ENCODE data around the gene BICRA. TPM values are rescaled to one million over a fixed set of nuclear protein-coding genes. Genes with fewer than 3 reads are reported as not detected.

BICRA gene
- total and polyA plus RNA-seq, 9 of the 15 experiments (the other 6 are each of a cell fraction or from before 2014, with no cell fraction given) = 0.01 to 8.8 (median 1.2) TPM

DNA sequence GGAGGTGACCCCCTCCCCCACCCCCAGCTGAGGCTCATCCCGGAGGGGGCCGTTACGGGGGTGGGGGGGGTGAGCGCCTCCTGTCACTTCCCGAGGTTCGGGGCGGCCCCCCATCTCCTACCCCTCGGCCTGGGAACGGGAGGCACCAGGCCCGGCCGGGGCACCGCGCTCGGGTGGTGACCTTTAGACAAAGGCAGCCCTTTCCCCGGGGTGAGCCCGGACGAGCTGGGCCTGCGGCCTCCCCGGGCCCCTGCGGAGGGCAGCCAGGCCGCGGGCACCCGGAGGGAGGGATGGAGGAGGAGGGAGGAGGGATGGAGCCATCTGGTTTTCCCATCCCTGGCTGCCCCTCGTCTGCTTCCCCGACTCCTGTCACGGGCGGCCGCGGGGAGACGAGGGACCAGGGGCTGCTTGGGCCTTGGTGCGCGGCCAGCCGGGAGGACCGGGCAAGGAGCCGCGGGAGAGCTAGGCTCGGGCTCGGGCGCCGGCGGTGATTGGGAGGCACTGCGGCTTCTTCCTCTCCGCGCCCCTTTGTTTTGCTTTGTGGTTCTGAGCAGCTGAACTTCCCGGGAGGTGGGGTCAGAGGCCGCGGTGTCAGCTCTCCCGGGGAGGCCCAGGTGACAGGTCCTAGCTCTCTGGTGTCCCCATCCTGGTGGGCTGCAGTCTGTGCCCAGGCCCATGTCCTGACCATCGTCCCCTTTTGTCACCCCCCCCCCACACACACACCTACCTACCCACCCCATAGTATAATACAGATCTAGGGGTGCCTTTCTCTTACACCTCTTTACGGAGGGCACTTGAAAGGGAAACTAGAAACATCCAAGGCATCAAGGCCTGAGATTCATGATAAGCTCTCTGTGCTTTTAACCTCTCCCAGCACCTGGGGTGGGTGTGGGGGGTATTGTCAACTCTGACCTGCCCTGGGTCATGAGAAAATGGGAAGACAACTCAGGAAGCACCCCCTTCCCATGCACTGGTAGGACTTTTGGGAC is 1.3 kb downstream of the BICRA start (continued):
- 0 out of 2 replicates have a peak, but pooled peaks have one; percentile 28 for TF ChIP-seq KDM2B (CRISPR knock-in tag; IDR thresholded peaks at IDR 0.05)
- peak; percentile 23; the same call in 1 of the 2 replicates for TF ChIP-seq ZBTB7A (IDR thresholded peaks at IDR 0.05; ENCODE audit: borderline replicate concordance, control insufficient read depth, low read depth, low read length)
- no peak for TF ChIP-seq TBP (optimal IDR thresholded peaks at IDR 0.05; ENCODE audit: low read depth, low read length)
- TF ChIP-seq YY1 (IDR thresholded peaks at IDR 0.05; ENCODE audit: borderline replicate concordance in 1 of 3, control insufficient read depth in 1 of 3, extremely low read depth in 1 of 3, insufficient read depth in 3 of 3, insufficient read length in 1 of 3, insufficient replicate concordance in 2 of 3, low read depth in 1 of 3, low read length in 2 of 3) = no peak
- 0 out of 4 replicates have a peak, but pooled peaks of 1 of the 2 experiments have one; percentile 7 for TF ChIP-seq KDM1A (IDR thresholded peaks at IDR 0.05)
- TF ChIP-seq FOXA1 (IDR thresholded peaks at IDR 0.05; ENCODE audit: borderline replicate concordance) = no peak

DNA sequence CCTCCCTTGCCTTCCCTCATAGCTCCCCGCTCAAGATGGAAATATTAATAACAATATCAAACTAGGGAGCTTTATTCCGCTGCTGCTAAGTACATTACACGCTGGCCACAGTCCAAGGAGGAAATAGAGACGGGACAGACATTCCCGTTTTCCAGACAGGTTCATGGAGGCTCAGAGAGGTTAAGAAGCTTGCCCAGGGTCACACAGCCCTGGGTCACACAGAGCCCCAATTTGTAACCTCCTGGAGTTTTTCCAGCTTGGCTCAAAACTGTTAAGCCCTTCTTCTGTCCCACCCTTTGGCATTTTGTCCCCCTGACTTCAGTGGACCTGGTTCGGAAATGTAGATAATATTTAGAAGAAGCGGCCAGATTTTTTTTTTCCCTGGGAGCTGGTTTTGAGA is 2.0 kb downstream of the BICRA start:
- intact Hi-C loops (cut with micrococcal nuclease) (no loop called here), in situ Hi-C loops (cut with MboI) (no loop called here)
- FAIRE-seq (peak; percentile 46), ATAC-seq (no peak), DNase-seq (ENCODE audit: extremely low read depth in 1 of 4, low spot score in 3 of 4) (no peak)
- Histone ChIP-seq H3K4me2 (ENCODE audit: insufficient read depth, low read length) (no peak overlapping the region), H3K9me3 (replicated peaks; ENCODE audit: control insufficient read depth, insufficient read depth, low read depth, low read length) (no peaks in the 10 kb centered on the region), H4K20me1 (replicated peaks; ENCODE audit: control insufficient read depth, insufficient read depth, low read length) (peaks cover 33% of the 10 kb centered on the region), H3K4me1 (replicated peaks in 1 of 2; ENCODE audit: control insufficient read depth in 2 of 2, insufficient read depth in 2 of 2, low read length in 2 of 2) (peaks cover 3 to 28% of the 10 kb centered on the region in 2 experiments; a peak in 3 of 5 replicates), H3K36me3 (ENCODE audit: control insufficient read depth, insufficient read depth, low read length) (no peaks in the 10 kb centered on the region; the same call in 2 of the 3 replicates), H3K9ac (ENCODE audit: insufficient read depth in 1 of 2, low read depth in 2 of 2, low read length in 2 of 2) (no peak overlapping the region), H3K4me3 (no peak overlapping the region), H2AFZ (ENCODE audit: low read depth, low read length) (no peak overlapping the region), H3K27ac (ENCODE audit: extremely low read depth, low read depth, low read length) (no peak overlapping the region), H3K79me2 (ENCODE audit: control insufficient read depth, insufficient read depth, low read length) (peaks cover 72% of the 10 kb centered on the region), H3K9me1 (ENCODE audit: control insufficient read depth, insufficient read depth, low read length) (no peaks in the 10 kb centered on the region), H3K27me3 (ENCODE audit: control insufficient read depth in 2 of 2, insufficient read depth in 2 of 2, low read length in 2 of 2) (no peaks in the 10 kb centered on the region)
- CTCF ChIA-PET (ENCODE audit: low intra/inter-chr PET ratio) = no interaction called here
- POLR2A ChIA-PET = interaction anchor here (1.0 to 1.6 kb wide), 6 partner anchors 9 to 37 kb away, joined by 4 to 5 read pairs (median 4); no protein-coding TSS in a partner anchor
- BruUV-seq (replicated peaks) = no TSS peak
- WGBS (ENCODE audit: insufficient coverage, low coverage, missing lambda C conversion rate) = 74% methylated on average over 7 of the region's 7 CpGs
- TF ChIP-seq BCOR (IDR thresholded peaks at IDR 0.05) = peak; percentile 92
- peak; percentile 70; the same call in 1 of the 2 replicates for TF ChIP-seq HDAC2 (IDR thresholded peaks at IDR 0.05)
- TF ChIP-seq FOXJ2 (tag; IDR thresholded peaks at IDR 0.05) = no peak
- no peak for TF ChIP-seq CBX5 (IDR thresholded peaks at IDR 0.05; ENCODE audit: borderline replicate concordance, low read depth)
- TF ChIP-seq COPS2 (conservative IDR thresholded peaks at IDR 0.05) = no peak
- TF ChIP-seq, protein P1, sequence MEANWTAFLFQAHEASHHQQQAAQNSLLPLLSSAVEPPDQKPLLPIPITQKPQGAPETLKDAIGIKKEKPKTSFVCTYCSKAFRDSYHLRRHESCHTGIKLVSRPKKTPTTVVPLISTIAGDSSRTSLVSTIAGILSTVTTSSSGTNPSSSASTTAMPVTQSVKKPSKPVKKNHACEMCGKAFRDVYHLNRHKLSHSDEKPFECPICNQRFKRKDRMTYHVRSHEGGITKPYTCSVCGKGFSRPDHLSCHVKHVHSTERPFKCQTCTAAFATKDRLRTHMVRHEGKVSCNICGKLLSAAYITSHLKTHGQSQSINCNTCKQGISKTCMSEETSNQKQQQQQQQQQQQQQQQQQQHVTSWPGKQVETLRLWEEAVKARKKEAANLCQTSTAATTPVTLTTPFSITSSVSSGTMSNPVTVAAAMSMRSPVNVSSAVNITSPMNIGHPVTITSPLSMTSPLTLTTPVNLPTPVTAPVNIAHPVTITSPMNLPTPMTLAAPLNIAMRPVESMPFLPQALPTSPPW (CRISPR knock-in tag; IDR thresholded peaks at IDR 0.05) = no peak
- no peak for TF ChIP-seq EZH2 (IDR thresholded peaks at IDR 0.05; ENCODE audit: borderline replicate concordance, low read depth, low read length)
- no peak for TF ChIP-seq NR2C2 (CRISPR knock-in tag; IDR thresholded peaks at IDR 0.05)
- TF ChIP-seq NR2C2 (tag; IDR thresholded peaks at IDR 0.05) = no peak
- TF ChIP-seq TAL1 (IDR thresholded peaks at IDR 0.05) = no peak
- no peak for TF ChIP-seq DDX20 (tag; IDR thresholded peaks at IDR 0.05; ENCODE audit: low read depth)
- TF ChIP-seq JUN (IDR thresholded peaks at IDR 0.05; ENCODE audit: borderline replicate concordance, low read depth, low read length) = no peak
- TF ChIP-seq JUN (CRISPR knock-in tag; IDR thresholded peaks at IDR 0.05; ENCODE audit: borderline replicate concordance) = no peak
- no peak for TF ChIP-seq EWSR1 (IDR thresholded peaks at IDR 0.05; ENCODE audit: borderline replicate concordance, low read depth, partially characterized antibody)

Measured in K562 (cell line).